ENCODE results near the gene DUSP7.

DUSP7 gene

DNA sequence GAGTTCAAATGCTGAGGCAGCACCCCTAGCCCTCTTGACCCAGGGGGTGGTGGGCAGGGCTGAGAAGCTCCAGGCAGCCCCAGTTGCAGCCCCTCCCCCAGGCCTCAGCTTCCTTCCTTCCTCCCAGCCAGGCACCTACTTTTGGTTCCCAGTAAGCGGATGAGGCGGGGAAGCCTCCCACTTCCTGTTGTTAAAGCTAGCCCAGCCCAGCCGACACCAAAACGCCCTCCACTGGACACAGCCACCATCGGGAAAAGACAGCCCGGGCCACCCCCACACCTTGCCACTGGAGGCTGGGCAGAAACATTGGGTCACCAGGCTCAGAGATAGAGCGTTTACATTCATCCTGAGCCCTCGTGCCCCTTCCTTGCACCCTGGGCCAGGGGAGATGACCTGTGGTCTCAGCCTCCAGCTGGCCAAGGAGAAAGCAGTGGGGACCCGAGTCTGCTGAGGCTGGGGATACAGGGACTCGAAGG lies 3.5 kb downstream of the DUSP7 start:
- no peak for TF ChIP-seq REST (IDR thresholded peaks at IDR 0.05; ENCODE audit: insufficient read depth in 1 of 2, low read depth in 2 of 2, low read length in 2 of 2)
- TF ChIP-seq SIN3A (IDR thresholded peaks at IDR 0.05; ENCODE audit: borderline replicate concordance, insufficient read depth, low read length) = 0 out of 2 replicates have a peak, but pooled peaks have one; percentile 53
- peak; percentile 34; the same call in 1 of the 2 replicates for TF ChIP-seq POLR2AphosphoS5 (IDR thresholded peaks at IDR 0.05; ENCODE audit: low read depth, low read length)

- no peak for TF ChIP-seq REST (IDR thresholded peaks at IDR 0.05; ENCODE audit: insufficient read depth in 1 of 2, low read depth in 2 of 2, low read length in 2 of 2)
- no peak for TF ChIP-seq FOXP2 (optimal IDR thresholded peaks at IDR 0.05; ENCODE audit: borderline replicate concordance, extremely low read depth, extremely low read length, insufficient read depth)
- no peak for TF ChIP-seq SIN3A (IDR thresholded peaks at IDR 0.05; ENCODE audit: borderline replicate concordance, insufficient read depth, low read length)
- TF ChIP-seq POLR2AphosphoS5 (IDR thresholded peaks at IDR 0.05; ENCODE audit: low read depth, low read length) = no peak
- TF ChIP-seq TAF1 (IDR thresholded peaks at IDR 0.05; ENCODE audit: borderline replicate concordance, insufficient read depth, low read length) = no peak
Observed at GRCh38 chr3:52051444-52051843, 4.9 kb downstream of the DUSP7 start.

DNA sequence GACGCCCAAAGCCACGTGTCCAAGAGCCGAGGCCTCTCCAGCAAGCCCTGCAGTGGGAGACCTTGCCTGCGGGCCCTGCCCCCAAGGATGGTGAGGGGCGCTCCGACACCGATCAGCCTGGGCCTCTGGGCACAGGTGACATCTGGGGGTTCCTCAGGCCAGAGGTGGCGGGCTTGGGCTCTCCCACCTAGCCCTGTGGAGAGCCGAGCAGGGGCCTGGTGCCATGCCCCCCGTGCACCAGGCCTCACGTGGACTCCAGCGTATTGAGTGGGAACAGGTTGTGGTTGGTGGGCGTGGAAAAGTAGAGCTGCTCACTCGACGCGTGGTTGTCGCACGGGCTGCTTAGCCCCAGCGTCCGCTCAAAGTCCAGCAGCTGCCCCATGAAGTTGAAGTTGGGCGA lies 5.8 kb downstream of the DUSP7 start:
- TF ChIP-seq SIN3A (IDR thresholded peaks at IDR 0.05; ENCODE audit: borderline replicate concordance, insufficient read depth, low read length) (no peak), TAF1 (IDR thresholded peaks at IDR 0.05; ENCODE audit: borderline replicate concordance, insufficient read depth, low read length) (no peak), REST (IDR thresholded peaks at IDR 0.05; ENCODE audit: insufficient read depth in 1 of 2, low read depth in 2 of 2, low read length in 2 of 2) (no peak), FOXP2 (optimal IDR thresholded peaks at IDR 0.05; ENCODE audit: borderline replicate concordance, extremely low read depth, extremely low read length, insufficient read depth) (no peak), POLR2AphosphoS5 (IDR thresholded peaks at IDR 0.05; ENCODE audit: low read depth, low read length) (no peak)

DNA sequence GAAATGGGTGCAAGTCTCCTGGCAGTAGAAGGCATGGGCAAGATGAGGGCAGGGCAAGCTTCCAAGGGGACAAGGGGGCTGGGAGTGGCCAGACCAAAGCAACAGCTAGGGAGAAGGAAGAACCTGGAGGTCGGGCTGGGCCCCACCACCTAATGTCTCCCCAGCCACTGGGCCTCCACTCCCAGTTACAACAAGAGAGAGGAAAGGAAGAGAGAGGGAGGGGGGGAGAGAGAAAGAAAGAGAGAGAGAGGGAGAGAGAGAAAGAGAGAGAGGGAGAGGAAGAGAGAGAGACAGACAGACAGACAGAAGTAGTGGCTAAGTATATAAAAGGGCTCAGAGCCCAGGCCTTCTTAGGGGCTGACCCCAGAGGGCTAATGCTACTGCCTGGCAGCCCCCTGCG lies 6.9 kb downstream of the DUSP7 start:
- TF ChIP-seq TAF1 (IDR thresholded peaks at IDR 0.05; ENCODE audit: borderline replicate concordance, insufficient read depth, low read length) (no peak), REST (IDR thresholded peaks at IDR 0.05; ENCODE audit: insufficient read depth in 1 of 2, low read depth in 2 of 2, low read length in 2 of 2) (no peak), SIN3A (IDR thresholded peaks at IDR 0.05; ENCODE audit: borderline replicate concordance, insufficient read depth, low read length) (no peak), FOXP2 (optimal IDR thresholded peaks at IDR 0.05; ENCODE audit: borderline replicate concordance, extremely low read depth, extremely low read length, insufficient read depth) (no peak), POLR2AphosphoS5 (IDR thresholded peaks at IDR 0.05; ENCODE audit: low read depth, low read length) (no peak)
